ENCODE measurements around the gene RARRES2. TPM values are rescaled to one million over a fixed set of nuclear protein-coding genes. Genes with fewer than 3 reads are reported as not detected.

Gene RARRES2
- polyA plus RNA-seq, 1 of the 3 experiments (the other 2 are of a cell fraction), result 0.43 TPM

DNA sequence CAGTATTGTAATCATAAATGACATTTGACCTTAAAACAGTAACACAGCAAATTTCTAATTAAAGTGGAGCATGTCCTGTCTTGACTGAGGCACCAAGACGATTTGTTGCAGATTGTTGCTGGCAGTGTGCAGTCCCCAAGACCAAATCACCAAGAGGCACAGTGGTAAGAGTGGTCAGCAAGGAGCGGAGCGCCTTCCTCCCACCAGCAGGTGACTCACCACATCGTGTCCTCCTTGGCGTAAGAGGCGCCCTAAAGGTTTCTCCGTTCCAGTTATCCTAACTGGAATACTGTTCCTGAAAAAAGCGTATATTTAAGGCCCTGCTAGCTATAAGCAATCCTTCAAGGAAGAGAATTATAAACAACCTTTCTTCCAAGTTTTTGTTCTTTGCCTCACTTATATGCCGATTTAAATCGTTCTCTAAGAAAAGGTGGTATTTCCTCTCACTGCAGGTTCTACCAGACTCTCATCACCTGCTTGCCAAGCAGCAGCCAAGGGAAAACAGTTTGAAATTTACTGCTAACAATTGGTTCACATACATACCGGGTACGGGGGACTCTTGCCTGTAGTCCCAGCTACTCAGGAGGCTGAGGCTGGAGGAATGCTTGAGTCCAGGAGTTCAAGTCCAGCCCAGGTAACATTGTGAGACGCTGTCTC, 16.5 kb upstream of the RARRES2 start:
- no peaks in the 10 kb centered on the region for H3K36me3 ChIP-seq (replicated peaks in 1 of 2; ENCODE audit: control insufficient read depth in 1 of 2, insufficient read depth in 2 of 2, low read length in 1 of 2)
- H2AFZ ChIP-seq (ENCODE audit: low read depth), result no peak overlapping the region
- H3K4me2 ChIP-seq, result no peak overlapping the region
- H3K9me2 ChIP-seq, result no peaks in the 10 kb centered on the region
- ChIA-PET POLR2A (interaction anchor here (0.6 kb wide), 1 partner anchor 590 kb away, joined by 3 read pairs; no protein-coding TSS in a partner anchor), CTCF (interaction anchor here (1.0 to 5.7 kb wide), 8 partner anchors 10 to 92 kb away, joined by 3 to 57 read pairs (median 4); partner anchors contain the start of genes RARRES2 and REPIN1)
- no peaks in the 10 kb centered on the region for H4K20me1 ChIP-seq (ENCODE audit: insufficient read depth)
- peaks cover 0 to under 1% of the 10 kb centered on the region in 2 experiments; a peak in 1 of 4 replicates for H3K4me1 ChIP-seq (ENCODE audit: control insufficient read depth in 1 of 2, insufficient read depth in 2 of 2, low read depth in 1 of 2, low read length in 1 of 2)
- TF ChIP-seq, protein P1, sequence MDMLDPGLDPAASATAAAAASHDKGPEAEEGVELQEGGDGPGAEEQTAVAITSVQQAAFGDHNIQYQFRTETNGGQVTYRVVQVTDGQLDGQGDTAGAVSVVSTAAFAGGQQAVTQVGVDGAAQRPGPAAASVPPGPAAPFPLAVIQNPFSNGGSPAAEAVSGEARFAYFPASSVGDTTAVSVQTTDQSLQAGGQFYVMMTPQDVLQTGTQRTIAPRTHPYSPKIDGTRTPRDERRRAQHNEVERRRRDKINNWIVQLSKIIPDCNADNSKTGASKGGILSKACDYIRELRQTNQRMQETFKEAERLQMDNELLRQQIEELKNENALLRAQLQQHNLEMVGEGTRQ (IDR thresholded peaks at IDR 0.05; ENCODE audit: borderline replicate concordance, low read depth, low read length), result no peak
- TF ChIP-seq ELF1 (IDR thresholded peaks at IDR 0.05) (no peak), TEAD4 (IDR thresholded peaks at IDR 0.05; ENCODE audit: borderline replicate concordance, insufficient read depth) (no peak), YY1 (IDR thresholded peaks at IDR 0.05; ENCODE audit: low read depth) (no peak), FOSL2 (IDR thresholded peaks at IDR 0.05; ENCODE audit: borderline replicate concordance, low read depth) (no peak), NRF1 (IDR thresholded peaks at IDR 0.05; ENCODE audit: low read depth, low read length) (no peak), EP300 (IDR thresholded peaks at IDR 0.05; ENCODE audit: borderline replicate concordance in 1 of 2, low read depth in 1 of 2, low read length in 1 of 2) (no peak), CHD2 (IDR thresholded peaks at IDR 0.05; ENCODE audit: low read length, partially characterized antibody) (no peak)
- TF ChIP-seq, protein P2, sequence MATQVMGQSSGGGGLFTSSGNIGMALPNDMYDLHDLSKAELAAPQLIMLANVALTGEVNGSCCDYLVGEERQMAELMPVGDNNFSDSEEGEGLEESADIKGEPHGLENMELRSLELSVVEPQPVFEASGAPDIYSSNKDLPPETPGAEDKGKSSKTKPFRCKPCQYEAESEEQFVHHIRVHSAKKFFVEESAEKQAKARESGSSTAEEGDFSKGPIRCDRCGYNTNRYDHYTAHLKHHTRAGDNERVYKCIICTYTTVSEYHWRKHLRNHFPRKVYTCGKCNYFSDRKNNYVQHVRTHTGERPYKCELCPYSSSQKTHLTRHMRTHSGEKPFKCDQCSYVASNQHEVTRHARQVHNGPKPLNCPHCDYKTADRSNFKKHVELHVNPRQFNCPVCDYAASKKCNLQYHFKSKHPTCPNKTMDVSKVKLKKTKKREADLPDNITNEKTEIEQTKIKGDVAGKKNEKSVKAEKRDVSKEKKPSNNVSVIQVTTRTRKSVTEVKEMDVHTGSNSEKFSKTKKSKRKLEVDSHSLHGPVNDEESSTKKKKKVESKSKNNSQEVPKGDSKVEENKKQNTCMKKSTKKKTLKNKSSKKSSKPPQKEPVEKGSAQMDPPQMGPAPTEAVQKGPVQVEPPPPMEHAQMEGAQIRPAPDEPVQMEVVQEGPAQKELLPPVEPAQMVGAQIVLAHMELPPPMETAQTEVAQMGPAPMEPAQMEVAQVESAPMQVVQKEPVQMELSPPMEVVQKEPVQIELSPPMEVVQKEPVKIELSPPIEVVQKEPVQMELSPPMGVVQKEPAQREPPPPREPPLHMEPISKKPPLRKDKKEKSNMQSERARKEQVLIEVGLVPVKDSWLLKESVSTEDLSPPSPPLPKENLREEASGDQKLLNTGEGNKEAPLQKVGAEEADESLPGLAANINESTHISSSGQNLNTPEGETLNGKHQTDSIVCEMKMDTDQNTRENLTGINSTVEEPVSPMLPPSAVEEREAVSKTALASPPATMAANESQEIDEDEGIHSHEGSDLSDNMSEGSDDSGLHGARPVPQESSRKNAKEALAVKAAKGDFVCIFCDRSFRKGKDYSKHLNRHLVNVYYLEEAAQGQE (IDR thresholded peaks at IDR 0.05; ENCODE audit: low read depth, low read length), result no peak
- TF ChIP-seq, protein P3, sequence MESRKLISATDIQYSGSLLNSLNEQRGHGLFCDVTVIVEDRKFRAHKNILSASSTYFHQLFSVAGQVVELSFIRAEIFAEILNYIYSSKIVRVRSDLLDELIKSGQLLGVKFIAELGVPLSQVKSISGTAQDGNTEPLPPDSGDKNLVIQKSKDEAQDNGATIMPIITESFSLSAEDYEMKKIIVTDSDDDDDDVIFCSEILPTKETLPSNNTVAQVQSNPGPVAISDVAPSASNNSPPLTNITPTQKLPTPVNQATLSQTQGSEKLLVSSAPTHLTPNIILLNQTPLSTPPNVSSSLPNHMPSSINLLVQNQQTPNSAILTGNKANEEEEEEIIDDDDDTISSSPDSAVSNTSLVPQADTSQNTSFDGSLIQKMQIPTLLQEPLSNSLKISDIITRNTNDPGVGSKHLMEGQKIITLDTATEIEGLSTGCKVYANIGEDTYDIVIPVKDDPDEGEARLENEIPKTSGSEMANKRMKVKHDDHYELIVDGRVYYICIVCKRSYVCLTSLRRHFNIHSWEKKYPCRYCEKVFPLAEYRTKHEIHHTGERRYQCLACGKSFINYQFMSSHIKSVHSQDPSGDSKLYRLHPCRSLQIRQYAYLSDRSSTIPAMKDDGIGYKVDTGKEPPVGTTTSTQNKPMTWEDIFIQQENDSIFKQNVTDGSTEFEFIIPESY (IDR thresholded peaks at IDR 0.05; ENCODE audit: borderline replicate concordance, low read depth), result no peak
- TF ChIP-seq, protein P4, sequence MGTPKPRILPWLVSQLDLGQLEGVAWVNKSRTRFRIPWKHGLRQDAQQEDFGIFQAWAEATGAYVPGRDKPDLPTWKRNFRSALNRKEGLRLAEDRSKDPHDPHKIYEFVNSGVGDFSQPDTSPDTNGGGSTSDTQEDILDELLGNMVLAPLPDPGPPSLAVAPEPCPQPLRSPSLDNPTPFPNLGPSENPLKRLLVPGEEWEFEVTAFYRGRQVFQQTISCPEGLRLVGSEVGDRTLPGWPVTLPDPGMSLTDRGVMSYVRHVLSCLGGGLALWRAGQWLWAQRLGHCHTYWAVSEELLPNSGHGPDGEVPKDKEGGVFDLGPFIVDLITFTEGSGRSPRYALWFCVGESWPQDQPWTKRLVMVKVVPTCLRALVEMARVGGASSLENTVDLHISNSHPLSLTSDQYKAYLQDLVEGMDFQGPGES (IDR thresholded peaks at IDR 0.05; ENCODE audit: low read depth, low read length), result no peak
- H3K4me3 ChIP-seq (ENCODE audit: low read depth in 2 of 2, low read length in 1 of 2), result no peak overlapping the region
- H3K9me3 ChIP-seq, result no peaks in the 10 kb centered on the region
- no peaks in the 10 kb centered on the region for H3K27me3 ChIP-seq (ENCODE audit: insufficient read depth)
- no peak overlapping the region for H3K27ac ChIP-seq (ENCODE audit: low read depth in 2 of 2, low read length in 1 of 2)
- no peak for DNase-seq
- H3K79me2 ChIP-seq (ENCODE audit: insufficient read depth), result no peaks in the 10 kb centered on the region
- H3K9ac ChIP-seq, result no peak overlapping the region
- no peaks in the 10 kb centered on the region for H3F3A ChIP-seq (replicated peaks; ENCODE audit: insufficient read depth)
- WGBS (ENCODE audit: low lambda C conversion rate), result 91% methylated on average over 13 of the region's 13 CpGs

Measured in SK-N-SH (cell line).